Fibroblast of gingiva (primary cell): ENCODE data around the gene TXLNG.

Experiments used
- DNase-seq: peaks from one replicate; pipeline ENCODE4 v3.0.0-alpha.2; 2011; ENCODE audit warnings: low read depth

The TXLNG gene

GRCh38 chrX:16838202-16839066 lies 52.2 kb downstream of the TXLNG start:
- DNase-seq: peak; percentile 77

GRCh38 chrX:16839219-16839851 lies 53.1 kb downstream of the TXLNG start:
- no peak for DNase-seq

- DNase-seq: peak; percentile 59
These were observed 53.7 kb downstream of the TXLNG start for GRCh38 chrX:16839852-16840460.

GRCh38 chrX:16842684-16843083 lies 56.4 kb downstream of the TXLNG start:
- no peak for DNase-seq

GRCh38 chrX:16843208-16843909 lies 57.1 kb downstream of the TXLNG start:
- no peak for DNase-seq

GRCh38 chrX:16845686-16846085 lies 59.4 kb downstream of the TXLNG start:
- no peak for DNase-seq

GRCh38 chrX:16848541-16848940 lies 62.3 kb downstream of the TXLNG start:
- DNase-seq: peak; percentile 54

GRCh38 chrX:16851421-16851820 lies 65.2 kb downstream of the TXLNG start:
- no peak for DNase-seq

- no peak for DNase-seq
These were observed 65.6 kb downstream of the TXLNG start for GRCh38 chrX:16851827-16852226.

- DNase-seq: no peak
These were observed 66.4 kb downstream of the TXLNG start for GRCh38 chrX:16852617-16853179.

GRCh38 chrX:16853537-16853936 lies 67.3 kb downstream of the TXLNG start:
- no peak for DNase-seq

- no peak for DNase-seq
These were observed 69.3 kb downstream of the TXLNG start for GRCh38 chrX:16855363-16856075.

GRCh38 chrX:16856076-16856404 lies 69.8 kb downstream of the TXLNG start:
- peak; percentile 27 for DNase-seq

- no peak for DNase-seq
These were observed 70.5 kb downstream of the TXLNG start for GRCh38 chrX:16856744-16857143.

GRCh38 chrX:16862829-16863228 lies 76.6 kb downstream of the TXLNG start:
- no peak for DNase-seq

- no peak for DNase-seq
These were observed 81.7 kb downstream of the TXLNG start for GRCh38 chrX:16867947-16868346.

- no peak for DNase-seq
These were observed 82.7 kb downstream of the TXLNG start for GRCh38 chrX:16868920-16869319.

- DNase-seq: peak; percentile 12
These were observed 83.3 kb downstream of the TXLNG start for GRCh38 chrX:16869393-16870094.

- DNase-seq: peak; percentile 88
These were observed 84.0 kb downstream of the TXLNG start, which contains the start of gene RBBP7 for GRCh38 chrX:16870095-16870861. Gene RBBP7, minus strand, starts transcription at chrX:16870362. Its CDS starts 309 bp downstream, at chrX:16870053.
